Neural progenitor cell (in vitro differentiated cells): ENCODE measurements around the gene ANO1. TPM values are rescaled to one million over a fixed set of nuclear protein-coding genes. Genes with fewer than 3 reads are reported as not detected.

Experiments
- DNase-seq: peaks from one replicate; pipeline ENCODE4 v3.0.0-alpha.2; 2016; ENCODE audit warnings: low spot score
- H2AFZ ChIP-seq: fragments of 200-600 bp; sonication (generic); replicated peaks from 2 replicates; pipeline ENCODE4 v1.6.1; 2016; ENCODE audit warnings: antibody characterized with exemption
- H3F3A ChIP-seq: fragments of 200-600 bp; sonication (generic); 2 replicates; pipeline ENCODE4 v1.6.1; 2016; ENCODE audit warnings: antibody characterized with exemption, low read depth
- H3K27ac ChIP-seq: fragments of 200-600 bp; sonication (generic); 2 replicates; pipeline ENCODE4 v1.5.1; 2016; ENCODE audit warnings: mild to moderate bottlenecking
- H3K27me3 ChIP-seq: fragments of 200-600 bp; sonication (generic); 2 replicates; pipeline ENCODE4 v1.6.1; 2016; ENCODE audit warnings: mild to moderate bottlenecking, moderate library complexity
- H3K36me3 ChIP-seq: fragments of 200-600 bp; sonication (generic); 2 replicates; pipeline ENCODE4 v1.5.1; 2016
- H3K4me1 ChIP-seq: fragments of 200-600 bp; sonication (generic); 2 replicates; pipeline ENCODE4 v1.6.1; 2016; ENCODE audit warnings: mixed run types
- H3K4me2 ChIP-seq: fragments of 200-600 bp; sonication (generic); 2 replicates; pipeline ENCODE4 v1.6.1; 2016
- H3K4me3 ChIP-seq: fragments of 200-600 bp; sonication (generic); 2 replicates; pipeline ENCODE4 v1.5.1; 2016
- H3K79me2 ChIP-seq: fragments of 200-600 bp; sonication (generic); 2 replicates; pipeline ENCODE4 v1.6.1; 2016; ENCODE audit warnings: low read depth
- H3K9ac ChIP-seq: fragments of 200-600 bp; sonication (generic); 2 replicates; pipeline ENCODE4 v1.6.1; 2016
- H3K9me3 ChIP-seq: fragments of 200-600 bp; sonication (generic); 2 replicates; pipeline ENCODE4 v1.5.1; 2016; ENCODE audit warnings: low read depth
- H4K20me1 ChIP-seq: fragments of 200-600 bp; sonication (generic); 2 replicates; pipeline ENCODE4 v1.6.1; 2016; ENCODE audit warnings: low read depth
- H3K27ac Mint-ChIP-seq: 3 replicates; pipeline ENCODE4 v1.8.0; 2021; ENCODE audit warnings: mixed read lengths
- H3K27me3 Mint-ChIP-seq: 2 replicates; pipeline ENCODE4 v1.8.0; 2022; ENCODE audit warnings: low read depth, mild to moderate bottlenecking, inconsistent platforms, moderate library complexity, mixed read lengths; ENCODE audit not compliant: insufficient read depth
- H3K36me3 Mint-ChIP-seq: 3 replicates; pipeline ENCODE4 v1.8.0; 2021; ENCODE audit warnings: mixed read lengths
- H3K4me1 Mint-ChIP-seq: 3 replicates; pipeline ENCODE4 v1.8.0; 2021; ENCODE audit warnings: mixed read lengths
- H3K4me3 Mint-ChIP-seq: 3 replicates; pipeline ENCODE4 v1.8.0; 2021; ENCODE audit warnings: mild to moderate bottlenecking, moderate library complexity, mixed read lengths
- H3K9me3 Mint-ChIP-seq: 3 replicates; pipeline ENCODE4 v1.8.0; 2020; ENCODE audit warnings: mixed read lengths
- CTCF ChIP-seq: fragments of 200-600 bp; sonication (generic); IDR thresholded peaks from 2 replicates; pipeline ENCODE4 v1.5.1; 2017; ENCODE audit warnings: antibody characterized with exemption, mild to moderate bottlenecking
- EZH2 ChIP-seq: fragments of 200-600 bp; sonication (generic); IDR thresholded peaks from 2 replicates; pipeline ENCODE4 v1.6.1; 2017; ENCODE audit warnings: antibody characterized with exemption, mild to moderate bottlenecking, moderate library complexity
- EZH2phosphoT487 ChIP-seq: fragments of 200-600 bp; sonication (generic); IDR thresholded peaks from 2 replicates; pipeline ENCODE4 v1.6.1; 2017; ENCODE audit warnings: antibody characterized with exemption
- total RNA-seq: library from RNA; depleted of rRNA; stranded (reverse); fragments of >200 nt; gene quantifications from 2 replicates; pipeline ENCODE4 v1.2.3, GENCODE V29; 2015; ENCODE audit warnings: low replicate concordance

Gene ANO1
- total RNA-seq, 1 donor from 2014 or later, result not detected

- H3K9me3 ChIP-seq, result no peaks in the 10 kb centered on the region
- H3K4me1 Mint-ChIP-seq, result peaks cover 34% of the 10 kb centered on the region
- no peak overlapping the region for H3K4me3 Mint-ChIP-seq
- peaks cover 2% of the 10 kb centered on the region for H4K20me1 ChIP-seq
- H3K4me3 ChIP-seq, result no peak overlapping the region
- TF ChIP-seq EZH2, result no peak
- no peak for TF ChIP-seq CTCF
- no peak for TF ChIP-seq EZH2phosphoT487
- H3K27me3 ChIP-seq, result peaks cover 43% of the 10 kb centered on the region
- H2AFZ ChIP-seq, result peak overlapping the region; percentile 74
- no peaks in the 10 kb centered on the region for H3K36me3 Mint-ChIP-seq
- H3K9me3 Mint-ChIP-seq, result peaks cover 3% of the 10 kb centered on the region
- no peak overlapping the region for H3K27ac ChIP-seq
- no peak overlapping the region for H3K27ac Mint-ChIP-seq
- H3K9ac ChIP-seq, result no peak overlapping the region
- H3F3A ChIP-seq, result peaks cover under 1% of the 10 kb centered on the region
- DNase-seq, result peak; percentile 51
- H3K79me2 ChIP-seq, result no peaks in the 10 kb centered on the region
- no peaks in the 10 kb centered on the region for H3K36me3 ChIP-seq
- H3K27me3 Mint-ChIP-seq, result peaks cover 42% of the 10 kb centered on the region
- H3K4me1 ChIP-seq, result peaks cover 13% of the 10 kb centered on the region
- peak overlapping the region; percentile 60 for H3K4me2 ChIP-seq
Measured at GRCh38 chr11:70135625-70136059, 57.5 kb downstream of the ANO1 start.

GRCh38 chr11:70137383-70137782 is 59.3 kb downstream of the ANO1 start:
- Mint-ChIP-seq H3K9me3 (peaks cover 3% of the 10 kb centered on the region), H3K27me3 (peaks cover 36% of the 10 kb centered on the region), H3K36me3 (no peaks in the 10 kb centered on the region), H3K4me1 (peaks cover 51% of the 10 kb centered on the region), H3K4me3 (no peak overlapping the region), H3K27ac (no peak overlapping the region)
- Histone ChIP-seq H2AFZ (no peak overlapping the region), H4K20me1 (peaks cover 20% of the 10 kb centered on the region), H3F3A (peaks cover 18% of the 10 kb centered on the region), H3K36me3 (no peaks in the 10 kb centered on the region), H3K79me2 (no peaks in the 10 kb centered on the region), H3K9me3 (no peaks in the 10 kb centered on the region), H3K27me3 (peaks cover 57% of the 10 kb centered on the region), H3K4me2 (no peak overlapping the region), H3K4me1 (peaks cover 28% of the 10 kb centered on the region), H3K9ac (no peak overlapping the region), H3K4me3 (no peak overlapping the region), H3K27ac (no peak overlapping the region)
- DNase-seq, result no peak
- TF ChIP-seq EZH2, result no peak
- TF ChIP-seq EZH2phosphoT487, result no peak
- no peak for TF ChIP-seq CTCF

DNA sequence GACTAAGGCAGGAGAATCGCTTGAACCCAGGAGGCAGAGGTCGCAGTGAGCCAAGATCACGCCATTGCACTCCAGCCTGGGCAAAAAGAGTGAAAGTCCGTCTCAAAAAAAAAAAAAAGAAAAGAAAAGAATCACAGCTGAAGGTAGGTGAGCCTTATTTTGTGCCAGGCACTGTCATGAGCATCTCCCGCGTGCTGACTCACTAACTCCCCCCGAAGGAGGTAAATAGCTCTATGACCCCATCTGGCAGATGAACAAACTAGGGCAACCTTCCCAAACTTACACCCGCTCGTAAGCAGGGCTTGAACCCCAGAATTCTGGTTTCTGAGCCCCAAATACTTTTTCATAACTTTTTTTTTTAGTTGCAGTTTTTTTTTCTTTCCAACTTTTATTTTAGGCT is 60.3 kb downstream of the ANO1 start:
- no peak overlapping the region for H3K27ac ChIP-seq
- DNase-seq, result no peak
- H3K9ac ChIP-seq, result no peak overlapping the region
- TF ChIP-seq EZH2, result no peak
- no peak for TF ChIP-seq CTCF
- TF ChIP-seq EZH2phosphoT487, result no peak
- Mint-ChIP-seq H3K4me3 (no peak overlapping the region), H3K4me1 (peaks cover 62% of the 10 kb centered on the region), H3K27me3 (peaks cover 45% of the 10 kb centered on the region), H3K9me3 (peaks cover 3% of the 10 kb centered on the region), H3K36me3 (no peaks in the 10 kb centered on the region), H3K27ac (no peak overlapping the region)
- H3F3A ChIP-seq, result peaks cover 28% of the 10 kb centered on the region
- H3K27me3 ChIP-seq, result peaks cover 67% of the 10 kb centered on the region
- no peaks in the 10 kb centered on the region for H3K9me3 ChIP-seq
- no peak overlapping the region for H2AFZ ChIP-seq
- H3K36me3 ChIP-seq, result no peaks in the 10 kb centered on the region
- H4K20me1 ChIP-seq, result peaks cover 29% of the 10 kb centered on the region
- H3K4me2 ChIP-seq, result no peak overlapping the region
- H3K4me1 ChIP-seq, result peaks cover 36% of the 10 kb centered on the region
- no peaks in the 10 kb centered on the region for H3K79me2 ChIP-seq
- H3K4me3 ChIP-seq, result no peak overlapping the region
